Measurements from ENCODE around the gene PRKCB.

GRCh38 chr16:24178496-24178895 is 342.7 kb downstream of the PRKCB start:
- TF ChIP-seq CTCF (IDR thresholded peaks at IDR 0.05) (no peak), POLR2A (IDR thresholded peaks at IDR 0.05) (no peak), EP300 (IDR thresholded peaks at IDR 0.05) (no peak)

Data from ovary (tissue), 3 donors.